ENCODE data around the gene GUK1.
"Not testable (repeated sequence)": the region's sequence is repeated elsewhere in the genome, so short reads cannot be mapped to it uniquely, and the experiment has no call there.

GUK1 gene

DNA sequence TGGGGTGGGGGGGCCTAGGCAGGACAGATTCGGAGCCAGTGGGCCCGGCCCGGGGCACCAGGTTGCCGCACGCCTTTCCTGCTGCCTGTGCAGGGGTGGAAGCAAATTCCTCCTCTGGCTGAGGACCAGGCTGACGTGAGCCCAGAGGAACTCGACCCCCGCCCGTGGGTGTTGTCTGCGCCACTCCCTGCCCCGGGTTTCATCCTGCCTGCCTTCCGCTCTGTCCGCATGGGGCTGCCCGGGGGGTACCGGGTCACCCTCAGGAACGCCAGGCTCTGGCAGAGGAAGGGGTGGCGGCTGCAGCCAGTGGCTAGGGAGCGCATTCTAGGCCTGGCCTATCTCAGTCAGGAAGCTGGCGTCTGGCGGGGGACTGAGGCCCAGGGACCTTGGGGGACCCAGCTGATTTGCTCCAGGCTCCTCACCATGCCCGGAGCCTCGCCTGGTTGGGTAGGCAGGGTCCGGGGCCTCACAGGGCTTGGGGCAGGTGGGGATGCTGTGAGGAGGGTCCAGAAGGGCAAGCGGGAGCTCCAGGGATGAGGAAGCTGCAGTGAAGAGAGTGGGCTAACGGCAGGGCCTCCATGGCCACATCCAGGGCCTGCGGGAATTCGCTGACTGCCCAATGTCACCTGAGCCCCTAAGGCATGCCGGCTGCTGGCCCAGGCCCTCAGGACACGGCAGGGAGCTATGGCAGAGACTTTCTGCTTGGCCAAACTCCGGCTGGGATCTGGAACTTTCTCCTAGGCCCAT, 23.1 kb downstream of the GUK1 start:
- DNase-seq (ENCODE audit: low spot score), result peak; percentile 57

DNA sequence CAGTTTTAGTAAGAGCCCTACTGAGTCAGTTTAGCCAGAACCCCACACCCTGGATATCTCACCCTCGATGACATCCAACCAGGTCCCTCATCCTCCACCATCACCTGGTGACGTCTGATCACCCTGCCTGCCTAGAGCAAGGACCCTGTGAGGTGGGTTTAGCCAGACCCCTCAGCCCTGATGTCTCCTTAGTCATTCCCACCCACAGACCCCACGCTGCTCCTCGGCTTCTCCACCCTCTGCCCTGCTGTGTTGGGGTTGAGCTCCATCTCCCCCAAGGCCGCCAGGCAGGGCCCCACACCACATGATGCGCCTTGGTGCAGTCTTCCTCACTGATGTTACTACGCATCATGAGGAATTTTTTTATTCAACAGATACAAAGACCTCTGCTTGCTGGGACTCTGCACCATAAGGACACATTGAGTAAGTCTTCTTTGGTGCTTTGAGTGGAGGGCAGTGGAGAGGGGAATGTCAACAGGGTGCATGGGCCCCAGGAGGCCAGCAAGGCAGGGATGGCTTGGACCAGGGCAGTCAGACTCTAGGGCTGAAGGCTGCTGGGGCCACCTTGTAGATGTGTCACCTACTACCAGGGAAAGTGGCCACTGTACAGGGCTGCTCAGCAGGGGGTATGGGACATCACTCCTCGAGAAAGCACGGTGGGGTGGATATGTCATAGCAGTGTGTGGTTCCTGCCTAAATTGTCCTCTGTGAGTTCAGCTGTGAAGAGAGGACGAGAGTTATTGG, 23.9 kb downstream of the GUK1 start:
- no peak for DNase-seq (ENCODE audit: low spot score)

DNA sequence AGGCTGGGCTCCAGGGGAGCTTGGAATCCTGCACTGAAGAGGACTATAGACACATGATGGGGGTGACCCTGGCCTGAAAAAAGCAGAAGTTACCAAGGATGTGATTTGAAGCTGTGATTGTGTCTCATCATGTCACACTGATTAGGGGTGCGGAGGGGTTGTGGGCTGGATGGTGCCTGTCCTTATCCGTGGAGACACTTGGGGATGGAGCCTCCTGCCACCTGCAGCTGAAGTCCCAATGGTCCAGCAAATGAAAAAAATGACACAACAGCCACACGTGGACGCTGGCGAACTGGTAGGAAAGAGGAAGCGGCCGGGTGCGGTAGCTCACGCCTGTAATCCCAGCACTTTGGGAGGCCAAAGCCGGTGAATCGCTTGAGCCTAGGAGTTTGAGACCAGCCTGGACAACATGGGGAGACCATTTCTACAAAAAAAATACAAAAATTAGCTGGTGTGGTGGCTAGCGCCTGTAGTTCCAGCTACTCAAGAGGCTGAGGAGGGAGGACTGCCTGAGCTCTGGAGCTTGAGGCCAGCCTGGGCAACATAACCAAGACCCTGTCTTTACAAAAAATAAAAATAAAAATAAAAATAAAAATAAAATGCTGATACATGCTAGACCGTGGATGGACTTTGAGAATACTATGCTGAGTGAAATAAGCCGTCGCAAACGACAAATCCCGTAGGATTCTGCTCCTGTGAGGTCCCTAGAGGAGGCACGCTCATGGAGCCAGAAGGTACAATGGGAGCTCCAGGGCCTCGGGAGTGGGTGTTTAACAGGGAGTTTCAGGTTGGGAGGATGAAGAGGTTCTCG, 24.7 kb downstream of the GUK1 start:
- no peak for DNase-seq (ENCODE audit: low spot score)

DNA sequence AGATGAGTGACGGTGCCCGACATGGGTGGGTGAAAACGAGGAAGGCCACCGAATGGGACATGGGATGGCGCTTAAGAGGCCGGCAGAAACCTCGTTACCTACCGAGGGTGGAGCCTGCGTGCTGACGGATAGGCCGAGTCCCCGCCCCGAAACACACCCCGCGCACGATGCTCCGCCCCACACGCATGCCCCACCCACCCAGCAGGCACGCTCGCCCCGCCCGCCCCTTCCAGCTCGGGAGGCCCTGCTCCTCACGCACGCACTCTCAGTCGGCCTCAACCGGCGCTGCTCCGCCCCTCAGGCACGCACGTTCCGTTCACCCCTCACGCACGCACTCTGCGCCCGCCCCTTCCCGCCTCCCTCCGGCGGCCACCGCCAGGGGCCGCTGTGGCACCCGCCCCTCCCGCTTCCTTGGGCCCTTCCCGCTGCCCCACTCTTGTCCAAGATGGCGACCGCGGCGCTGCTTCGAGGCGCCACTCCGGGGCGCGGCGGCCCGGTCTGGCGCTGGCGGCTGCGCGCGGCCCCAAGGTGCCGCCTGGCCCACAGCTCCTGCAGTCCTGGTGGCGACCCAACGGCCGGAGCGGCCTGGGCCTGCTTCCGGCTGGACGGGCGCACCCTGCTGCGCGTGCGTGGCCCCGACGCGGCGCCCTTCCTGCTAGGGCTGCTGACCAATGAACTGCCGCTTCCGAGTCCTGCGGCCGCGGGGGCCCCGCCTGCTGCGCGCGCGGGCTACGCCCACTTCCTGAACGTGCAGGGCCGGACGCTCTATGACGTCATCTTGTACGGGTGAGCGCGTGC, 25.5 kb downstream of the GUK1 start, which contains the start of gene IBA57:
Gene IBA57 (plus strand): TSS at position 433 of the 798 bp plus-strand sequence. CDS start 13 bp downstream, at position 446.
- DNase-seq (ENCODE audit: low spot score), result peak; percentile 98

DNA sequence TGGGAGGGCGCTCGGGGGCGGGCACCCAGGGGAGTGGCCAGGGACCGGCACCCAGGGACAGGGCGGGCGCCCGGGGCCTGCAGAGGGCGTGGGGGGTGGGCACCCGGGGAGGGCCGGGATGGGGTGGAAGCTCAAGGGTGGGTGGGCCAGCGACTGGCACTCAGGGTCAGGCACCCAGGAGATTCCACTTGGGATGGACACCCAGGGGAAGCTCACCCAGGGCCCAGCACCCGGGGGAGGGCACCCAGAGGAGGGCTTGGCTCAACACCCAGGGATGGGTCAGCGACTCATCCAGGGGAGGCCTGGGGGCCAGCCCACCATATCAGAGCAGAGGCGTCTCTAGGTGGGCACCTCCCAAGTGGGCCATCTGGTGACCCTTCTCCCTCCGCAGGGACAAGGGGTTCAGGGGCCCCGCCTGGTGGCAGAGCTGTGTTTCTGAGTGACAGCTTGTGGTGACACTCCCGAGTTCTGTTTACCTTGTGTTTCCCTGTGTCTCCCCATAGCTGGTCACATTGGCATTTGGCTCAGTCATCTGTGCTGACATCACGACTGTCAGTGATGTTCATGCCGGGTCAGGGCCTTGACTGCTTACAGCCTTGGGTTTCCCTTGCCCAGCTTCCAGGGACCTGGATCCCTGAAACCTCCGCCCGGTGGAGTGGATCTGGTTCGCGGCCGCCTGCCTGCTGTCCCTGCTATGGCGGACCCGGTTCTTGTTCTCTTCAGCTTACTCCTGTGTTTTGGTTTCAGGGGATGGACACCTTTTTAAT, 26.3 kb downstream of the GUK1 start:
- DNase-seq (ENCODE audit: low spot score), result peak; percentile 92

DNA sequence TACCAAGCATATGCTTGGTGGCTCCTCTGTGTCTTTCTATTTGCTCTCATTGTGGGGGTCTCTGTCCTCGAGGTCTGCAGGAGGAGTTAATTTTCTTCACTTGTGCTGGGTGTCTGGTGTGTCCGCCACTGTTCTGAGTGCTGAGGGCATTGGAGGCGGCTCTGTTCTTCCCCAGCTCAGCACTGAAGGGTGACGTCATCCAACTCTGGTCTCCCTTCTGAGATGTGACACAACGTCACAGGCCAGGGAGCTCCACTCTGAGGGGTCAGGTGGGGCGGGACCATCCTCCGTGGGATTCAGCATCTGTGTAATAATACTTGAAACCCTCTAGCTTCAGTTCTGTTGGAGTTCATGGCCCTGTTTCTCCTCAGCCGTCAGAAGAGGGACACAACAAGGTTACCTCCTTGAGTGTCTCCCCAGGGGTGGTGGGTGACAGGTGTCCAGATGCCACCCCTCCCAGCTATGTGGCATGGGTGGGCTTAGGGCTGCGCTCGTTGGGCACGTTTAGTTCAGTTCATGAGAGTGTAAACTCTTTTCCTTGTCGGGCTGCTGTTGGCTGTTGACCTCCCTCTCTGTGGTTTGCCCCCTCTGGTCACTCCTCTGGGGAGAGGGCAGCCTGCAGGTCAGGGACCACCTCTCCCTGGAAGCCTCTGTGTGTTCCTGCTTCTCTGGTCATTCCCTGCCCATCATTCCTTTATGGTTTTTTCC, 28.6 kb downstream of the GUK1 start:
- DNase-seq (ENCODE audit: low spot score), result no peak

DNA sequence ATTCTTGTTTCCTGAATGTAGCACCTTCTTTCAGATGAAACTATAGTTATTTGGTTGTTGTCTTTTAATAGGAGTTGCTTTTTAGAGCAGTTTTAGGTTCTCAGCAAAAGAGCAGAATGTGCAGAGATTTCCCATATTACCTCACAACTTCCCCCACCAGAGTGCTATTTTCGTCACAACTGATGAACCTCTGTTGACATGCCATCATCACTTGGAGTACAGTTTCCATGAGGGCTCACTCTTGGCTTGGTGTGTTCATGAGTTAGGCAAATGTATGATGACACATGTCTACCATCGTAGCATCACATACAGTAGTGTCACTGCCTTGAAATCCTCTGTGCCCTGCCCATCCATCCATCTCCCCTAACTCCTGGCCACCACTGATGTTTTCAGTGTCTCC, 29.3 kb downstream of the GUK1 start:
- DNase-seq (ENCODE audit: low spot score), result no peak

DNA sequence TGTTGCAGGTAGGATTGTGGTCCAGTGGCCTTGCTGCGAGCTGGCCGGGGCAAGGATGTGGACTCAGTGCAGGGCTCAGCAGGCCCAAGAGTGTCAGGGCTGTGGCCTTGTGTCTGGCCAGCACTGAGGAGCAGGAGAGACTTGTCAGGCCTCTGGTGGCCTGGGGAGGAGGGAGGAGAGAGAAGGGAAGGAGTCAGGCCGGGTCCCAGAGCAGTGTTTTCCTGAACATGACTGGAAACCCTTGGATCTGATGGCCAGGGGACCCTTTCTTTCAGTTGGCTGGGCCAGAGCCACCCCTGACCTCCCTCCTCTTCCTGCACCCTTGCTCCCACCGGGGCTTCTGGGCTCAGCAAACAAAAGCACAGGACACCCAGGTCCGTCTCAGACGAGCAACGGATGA, 30.6 kb downstream of the GUK1 start:
- no peak for DNase-seq (ENCODE audit: low spot score)

DNA sequence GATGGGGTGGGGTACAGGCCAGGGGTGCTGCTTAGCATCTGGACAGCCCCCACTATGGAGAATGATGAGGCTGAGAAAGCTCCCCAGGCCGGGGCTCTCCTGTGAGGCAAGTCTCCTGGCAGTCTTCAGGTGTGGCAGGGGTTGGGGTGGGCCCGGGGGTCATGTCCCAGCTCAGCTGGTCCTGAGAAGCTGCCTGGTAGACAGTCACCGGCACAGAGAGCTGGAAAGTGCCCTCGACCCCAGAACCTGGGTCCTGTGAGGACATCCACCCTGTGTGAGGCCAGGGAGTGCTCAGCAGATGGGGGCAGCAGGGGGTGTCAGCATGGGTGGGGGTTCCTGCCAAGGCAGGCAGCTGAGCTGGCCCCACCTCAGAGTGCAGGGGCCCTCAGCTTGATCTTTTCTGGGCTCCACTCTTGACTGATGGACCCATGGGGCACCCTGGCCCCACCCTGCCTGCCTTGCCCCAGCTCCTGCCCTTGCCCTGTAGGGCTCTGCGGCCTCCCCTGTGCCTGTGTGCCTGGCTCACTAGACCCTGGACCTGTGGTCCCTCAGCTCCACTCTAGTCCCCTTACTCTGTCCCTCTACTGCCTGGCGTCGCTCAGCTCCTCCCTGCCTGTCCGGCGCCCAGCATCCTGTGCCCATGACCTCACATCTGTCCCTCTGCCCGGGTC, 31.3 kb downstream of the GUK1 start:
- DNase-seq (ENCODE audit: low spot score), result no peak

DNA sequence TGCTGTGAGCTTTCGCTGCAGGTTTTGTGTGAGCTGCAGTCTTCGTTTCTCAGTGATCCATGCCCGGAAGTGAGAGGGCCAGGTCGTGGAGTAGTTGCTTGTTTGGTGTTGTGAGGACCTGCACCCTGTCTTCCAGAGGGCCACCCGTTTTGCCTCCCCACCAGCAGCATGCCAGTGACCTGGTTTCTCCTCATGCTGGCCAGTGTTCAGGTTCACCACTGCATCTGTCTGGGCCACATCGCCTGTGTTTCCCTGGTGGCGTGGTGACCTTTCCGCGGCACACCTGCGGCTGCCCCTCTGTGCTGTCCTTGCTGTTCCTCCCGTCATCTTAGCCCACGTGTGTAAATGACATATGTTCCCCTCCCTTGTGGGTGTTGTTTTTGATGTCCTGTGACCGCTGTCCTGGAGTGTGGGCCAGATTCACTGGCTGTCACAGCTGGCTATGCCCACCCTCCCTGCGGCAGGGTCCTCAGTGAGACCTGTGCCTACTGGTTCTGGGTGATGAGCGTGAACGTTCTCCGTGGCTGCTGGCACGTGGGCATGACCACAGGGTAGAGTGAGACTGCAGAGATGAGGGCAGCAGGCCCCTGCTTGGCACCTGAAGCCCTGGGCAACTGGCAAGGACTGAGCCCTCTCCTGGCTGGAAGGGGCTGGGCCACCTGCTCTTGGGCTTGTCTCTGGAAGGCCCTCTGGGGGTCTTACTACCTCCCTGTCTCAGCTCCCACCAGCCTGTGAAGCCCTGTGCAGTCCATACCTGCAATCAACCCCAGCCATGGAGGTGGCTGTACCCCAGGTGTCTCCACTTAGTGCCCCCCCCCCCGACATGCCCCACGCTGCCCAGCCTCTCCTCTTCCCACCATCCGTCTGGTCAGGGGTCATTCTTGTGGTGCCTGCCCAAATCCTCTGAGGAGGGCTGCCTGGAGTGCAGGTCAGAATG, 32.8 kb downstream of the GUK1 start:
- DNase-seq (ENCODE audit: low spot score), result no peak

DNA sequence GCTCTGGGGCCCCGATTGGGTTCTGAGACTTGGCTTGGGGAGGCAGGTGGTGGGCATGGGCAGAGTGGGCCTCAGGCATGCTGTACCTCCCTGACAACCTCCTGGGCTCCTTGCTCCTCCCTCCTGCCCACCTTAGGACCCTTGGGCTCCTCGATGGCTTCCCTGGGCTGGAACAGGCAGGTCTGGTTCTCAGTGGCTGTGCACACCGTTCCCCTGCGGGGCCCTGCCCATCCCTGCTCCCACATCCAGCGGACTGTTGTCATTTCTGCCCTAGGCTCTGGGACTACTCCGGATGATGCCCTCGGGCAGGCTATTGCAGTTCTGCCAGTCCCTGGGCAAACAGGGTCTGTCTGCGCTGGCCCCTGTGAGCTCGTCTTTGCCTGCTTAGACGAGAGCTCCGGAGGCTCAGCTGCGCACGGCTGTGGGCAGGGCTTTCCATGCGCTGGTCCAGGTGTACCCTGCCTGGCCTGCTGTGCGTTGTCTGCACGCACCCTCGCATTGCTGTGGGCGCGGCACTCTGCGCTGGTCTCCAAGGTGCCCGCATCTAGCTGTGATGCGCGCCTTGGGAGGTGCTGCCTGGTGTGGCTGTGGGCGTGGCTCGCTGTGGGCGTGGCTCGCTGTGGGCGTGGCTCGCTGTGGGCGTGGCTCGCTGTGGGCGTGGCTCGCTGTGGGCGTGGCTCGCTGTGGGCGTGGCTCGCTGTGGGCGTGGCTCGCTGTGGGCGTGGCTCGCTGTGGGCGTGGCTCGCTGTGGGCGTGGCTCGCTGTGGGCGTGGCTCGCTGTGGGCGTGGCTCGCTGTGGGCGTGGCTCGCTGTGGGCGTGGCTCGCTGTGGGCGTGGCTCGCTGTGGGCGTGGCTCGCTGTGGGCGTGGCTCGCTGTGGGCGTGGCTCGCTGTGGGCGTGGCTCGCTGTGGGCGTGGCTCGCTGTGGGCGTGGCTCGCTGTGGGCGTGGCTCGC, 33.7 kb downstream of the GUK1 start:
- DNase-seq (ENCODE audit: low spot score), result not testable (repeated sequence)

DNA sequence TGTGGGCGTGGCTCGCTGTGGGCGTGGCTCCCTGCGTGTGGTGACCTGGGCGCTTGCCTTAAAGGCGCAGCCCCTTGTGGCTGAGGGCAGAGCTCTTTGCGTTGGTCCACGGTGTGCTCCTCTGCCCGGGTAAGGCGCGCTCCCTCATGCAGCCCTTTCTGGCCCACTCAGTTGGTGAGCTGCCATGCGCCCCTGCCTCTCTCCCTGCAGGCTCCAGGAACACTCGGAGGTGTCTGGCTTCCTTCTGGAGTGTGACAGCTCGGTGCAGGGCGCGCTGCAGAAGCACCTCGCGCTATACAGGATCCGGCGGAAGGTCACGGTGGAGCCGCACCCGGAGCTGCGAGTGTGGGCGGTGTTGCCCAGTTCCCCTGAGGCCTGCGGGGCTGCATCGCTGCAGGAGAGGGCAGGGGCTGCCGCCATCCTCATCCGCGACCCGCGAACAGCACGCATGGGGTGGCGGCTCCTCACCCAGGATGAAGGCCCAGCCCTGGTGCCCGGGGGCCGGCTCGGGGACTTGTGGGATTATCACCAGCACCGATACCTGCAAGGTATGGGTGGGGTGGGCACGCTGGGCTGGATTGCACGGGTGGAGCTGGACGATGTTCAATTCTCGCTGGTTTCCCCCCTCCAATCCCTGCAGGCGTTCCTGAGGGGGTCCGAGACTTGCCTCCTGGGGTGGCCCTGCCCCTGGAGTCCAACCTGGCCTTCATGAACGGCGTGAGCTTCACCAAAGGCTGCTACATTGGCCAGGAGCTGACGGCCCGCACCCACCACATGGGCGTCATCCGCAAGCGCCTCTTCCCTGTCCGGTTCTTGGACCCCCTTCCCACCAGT, 34.6 kb downstream of the GUK1 start:
- no peak for DNase-seq (ENCODE audit: low spot score)

DNA sequence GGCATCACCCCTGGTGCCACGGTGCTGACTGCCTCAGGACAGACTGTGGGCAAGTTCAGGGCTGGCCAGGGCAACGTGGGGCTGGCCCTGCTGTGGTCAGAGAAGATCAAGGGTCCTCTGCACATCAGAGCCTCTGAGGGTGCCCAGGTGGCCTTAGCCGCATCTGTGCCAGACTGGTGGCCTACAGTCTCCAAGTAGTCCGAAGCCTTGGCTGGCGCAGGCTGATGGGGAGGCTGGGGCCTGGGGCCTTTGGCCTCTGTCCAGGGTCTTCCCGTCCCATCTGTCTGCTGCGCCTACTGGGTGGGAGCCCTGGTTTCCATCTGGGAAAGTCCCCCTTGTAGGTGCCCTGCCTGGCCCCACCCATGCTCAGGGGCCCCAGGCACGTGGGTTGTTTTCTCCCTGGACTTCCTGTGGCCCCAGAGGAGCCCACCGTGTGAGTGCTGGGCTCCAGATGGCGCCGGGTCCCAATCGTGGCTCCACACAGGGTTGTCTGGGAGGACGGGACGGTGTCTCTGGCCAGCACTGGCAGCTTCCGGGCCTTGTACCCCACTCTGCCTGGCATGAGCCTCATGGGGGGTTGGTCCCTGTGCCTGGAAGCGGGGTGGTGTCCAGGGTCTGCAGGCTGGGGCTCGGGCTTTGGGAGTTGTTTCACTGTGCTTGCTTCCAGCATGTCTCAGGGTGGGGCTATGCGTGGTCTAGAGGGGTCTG, 35.4 kb downstream of the GUK1 start:
- no peak for DNase-seq (ENCODE audit: low spot score)

DNA sequence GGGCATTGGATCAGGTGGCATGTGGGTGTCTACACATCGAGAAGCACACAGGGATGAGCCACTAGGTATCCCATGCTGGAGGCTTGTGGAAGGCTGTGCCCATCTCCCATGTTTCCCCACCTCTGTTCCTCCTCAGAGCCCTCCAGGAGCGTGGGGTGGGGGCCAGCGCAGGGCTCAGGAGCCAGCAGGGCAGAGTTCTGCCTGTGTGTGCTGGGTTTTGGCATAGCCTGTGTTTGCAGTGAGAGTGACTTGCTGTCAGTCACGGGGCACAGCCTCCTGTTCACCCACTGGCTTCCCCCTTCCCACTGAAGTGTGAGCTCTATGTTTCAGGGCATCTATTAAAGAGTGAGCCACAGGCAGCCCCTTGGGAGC, 35.9 kb downstream of the GUK1 start:
- no peak for DNase-seq (ENCODE audit: low spot score)

DNA sequence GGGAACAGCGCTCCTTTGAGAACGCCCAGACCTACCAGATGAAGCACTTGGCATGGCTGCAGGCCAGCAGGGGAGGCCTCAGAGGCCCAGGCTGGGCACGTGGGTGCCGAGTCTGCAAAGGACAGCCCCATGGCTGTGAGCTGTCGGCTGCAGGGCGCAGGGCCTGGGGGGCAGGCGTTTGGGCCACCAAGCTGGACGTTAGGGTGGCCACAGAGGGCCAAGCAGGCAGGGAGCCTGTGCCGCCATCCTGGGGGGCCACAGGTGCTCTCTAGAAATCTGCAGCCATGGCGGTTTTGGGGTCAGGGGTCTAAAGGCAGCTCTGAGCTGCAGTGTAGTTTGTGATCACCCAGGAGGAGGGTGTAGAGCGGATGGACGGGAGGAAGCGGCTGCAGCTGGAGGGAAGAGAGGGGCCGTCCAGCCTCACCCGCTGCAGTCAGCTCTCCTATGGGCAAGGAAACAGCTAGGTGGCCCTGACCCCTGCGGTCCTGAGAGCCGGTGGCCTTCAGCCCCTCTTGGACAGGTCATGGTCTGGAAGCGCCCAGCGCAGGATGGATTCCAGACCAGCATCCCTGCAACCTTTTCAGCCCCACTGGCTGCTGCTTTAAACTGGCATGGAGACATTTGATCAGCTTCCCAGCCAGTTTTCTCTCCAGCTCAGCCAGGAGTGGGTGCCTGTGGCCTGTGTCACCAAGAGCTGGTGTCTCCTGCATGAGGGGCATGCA, 36.5 kb downstream of the GUK1 start:
- DNase-seq (ENCODE audit: low spot score), result no peak

DNA sequence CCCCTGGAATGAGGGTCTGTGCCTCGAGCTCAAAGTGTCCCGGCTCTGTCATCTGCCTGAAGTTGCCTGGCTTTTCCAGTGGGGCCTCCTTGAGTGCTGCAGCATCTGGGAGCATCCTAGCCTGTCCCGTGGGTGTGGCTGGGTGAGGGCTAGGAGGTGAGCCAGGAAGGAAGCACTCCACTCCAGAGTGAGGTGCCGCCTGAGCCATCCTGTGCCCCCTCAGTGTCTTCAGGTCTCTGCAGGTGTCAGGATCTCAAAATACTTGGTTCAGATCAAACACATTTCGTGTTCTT, 37.0 kb downstream of the GUK1 start:
- no peak for DNase-seq (ENCODE audit: low spot score)

Measured in SW480 (cell line).